ENCODE measurements around the gene TREH.
A peak's percentile ranks its signal among the peaks of the same experiment; 100 is the strongest.
"Not testable (repeated sequence)": the region's sequence is repeated elsewhere in the genome, so short reads cannot be mapped to it uniquely, and the experiment has no call there.

TREH gene

DNA sequence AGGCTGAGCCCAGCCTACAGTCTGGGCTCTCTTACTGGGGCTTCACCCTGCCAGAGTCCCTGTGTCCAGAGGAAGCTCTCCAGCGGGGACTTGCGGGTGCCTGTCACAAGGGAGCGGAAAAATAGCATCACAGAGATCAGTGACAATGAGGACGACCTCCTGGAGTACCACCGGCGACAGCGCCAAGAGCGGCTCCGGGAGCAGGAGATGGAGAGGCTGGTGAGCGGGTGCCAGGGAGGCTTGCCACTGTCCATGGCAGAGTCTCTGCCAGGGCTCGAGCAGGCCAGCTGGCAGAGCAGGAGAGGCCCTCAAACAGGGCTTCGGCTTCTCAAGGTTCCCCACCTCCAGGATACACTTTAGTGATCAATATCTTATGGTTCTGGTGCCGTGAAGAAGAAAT is 51.0 kb downstream of the TREH start:
- no peak for DNase-seq

DNA sequence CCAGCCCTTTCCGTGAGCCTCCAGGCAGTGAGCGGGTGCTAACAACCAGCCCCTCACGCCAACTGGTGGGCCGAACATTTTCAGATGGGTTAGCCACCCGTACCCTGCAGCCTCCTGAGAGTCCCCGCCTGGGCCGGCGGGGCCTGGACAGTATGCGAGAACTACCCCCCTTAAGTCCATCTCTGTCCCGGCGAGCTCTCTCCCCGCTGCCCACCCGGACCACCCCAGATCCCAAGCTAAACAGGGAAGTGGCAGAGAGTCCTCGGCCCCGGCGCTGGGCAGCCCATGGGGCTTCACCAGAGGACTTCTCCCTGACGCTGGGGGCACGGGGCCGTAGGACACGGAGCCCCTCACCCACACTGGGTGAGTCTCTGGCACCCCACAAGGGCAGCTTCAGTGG is 51.4 kb downstream of the TREH start:
- no peak for DNase-seq

DNA sequence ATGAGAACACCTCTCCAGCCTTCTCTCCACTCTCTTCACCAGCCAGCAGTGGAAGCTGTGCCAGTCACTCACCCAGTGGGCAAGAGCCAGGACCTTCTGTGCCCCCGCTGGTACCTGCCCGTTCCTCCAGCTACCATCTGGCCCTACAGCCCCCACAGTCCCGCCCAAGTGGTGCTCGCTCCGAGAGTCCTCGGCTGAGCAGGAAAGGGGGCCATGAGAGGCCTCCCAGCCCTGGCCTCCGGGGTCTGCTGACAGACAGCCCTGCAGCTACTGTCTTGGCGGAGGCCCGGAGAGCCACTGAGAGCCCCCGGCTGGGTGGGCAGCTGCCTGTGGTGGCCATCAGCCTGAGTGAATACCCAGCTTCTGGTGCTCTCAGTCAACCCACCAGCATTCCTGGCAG is 51.9 kb downstream of the TREH start:
- DNase-seq = no peak

DNA sequence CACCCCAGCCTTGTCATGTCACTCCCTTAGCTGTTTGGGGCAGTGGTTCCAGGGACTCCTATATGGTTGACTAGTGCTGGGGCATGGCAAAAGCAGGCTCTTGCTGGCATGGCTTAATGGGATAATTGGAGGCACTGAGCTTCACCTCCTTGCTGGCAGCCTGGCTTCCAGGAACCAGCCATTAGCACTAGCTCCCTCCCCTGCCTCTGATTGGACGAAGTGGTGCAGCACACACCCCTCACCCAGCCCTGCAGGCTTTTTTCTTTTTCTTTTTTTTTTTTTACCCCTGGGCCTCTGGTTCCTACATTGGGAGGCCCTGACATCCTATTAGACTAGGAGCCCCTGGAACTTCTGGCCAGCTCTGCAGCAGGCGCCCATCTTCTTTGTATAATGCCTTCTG is 53.5 kb downstream of the TREH start:
- no peak for DNase-seq

DNA sequence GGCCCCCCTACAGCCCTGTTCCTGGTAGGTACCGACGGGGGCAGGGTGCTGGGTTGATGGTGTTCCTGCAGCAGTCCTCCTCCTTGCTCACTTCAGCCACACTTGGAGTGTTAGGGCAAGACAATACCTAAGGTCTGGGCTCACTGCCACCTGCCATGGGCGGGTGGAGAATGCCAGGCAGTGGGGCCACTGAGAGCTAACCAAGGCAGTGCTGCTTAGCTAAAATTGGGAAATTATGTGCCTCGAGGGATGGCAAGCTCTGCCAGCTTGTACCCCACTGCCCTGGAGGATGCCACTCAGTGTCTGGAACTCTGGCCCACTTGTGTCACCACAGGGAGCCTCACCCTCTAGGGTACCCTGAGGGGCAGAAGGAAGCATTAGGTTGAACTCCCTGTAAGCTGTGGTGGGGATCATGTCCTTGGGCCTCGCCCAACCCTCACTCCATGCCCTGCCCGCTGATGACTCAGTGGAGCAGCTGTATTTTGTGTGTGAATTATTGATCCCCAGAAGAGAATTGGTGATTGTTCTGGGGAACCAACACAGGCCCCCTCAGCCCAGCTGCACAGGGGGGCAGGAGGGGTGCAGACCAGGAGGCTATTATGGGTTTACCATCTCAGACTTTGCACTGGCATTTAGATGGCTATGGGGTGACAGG is 54.3 kb downstream of the TREH start:
- no peak for DNase-seq

DNA sequence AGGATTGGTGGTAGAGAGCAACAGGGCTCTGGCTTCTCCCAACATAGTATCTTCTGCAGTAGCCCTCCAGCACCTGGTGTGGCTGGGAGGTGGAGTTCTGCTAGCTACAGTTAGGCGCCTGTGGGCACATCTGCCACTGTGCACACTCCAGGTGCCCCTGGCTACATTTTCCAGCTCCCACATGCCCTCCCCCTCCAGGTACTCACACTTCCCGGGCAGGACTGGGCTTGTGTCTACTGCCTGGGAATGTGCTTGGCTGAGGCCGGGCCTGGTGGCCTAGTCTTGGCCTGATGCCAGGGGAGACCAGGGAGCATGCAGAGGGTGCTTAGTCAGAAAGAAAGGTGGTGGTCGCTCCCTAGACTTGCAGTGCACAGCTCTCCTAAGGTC is 56.2 kb downstream of the TREH start:
- no peak for DNase-seq

DNA sequence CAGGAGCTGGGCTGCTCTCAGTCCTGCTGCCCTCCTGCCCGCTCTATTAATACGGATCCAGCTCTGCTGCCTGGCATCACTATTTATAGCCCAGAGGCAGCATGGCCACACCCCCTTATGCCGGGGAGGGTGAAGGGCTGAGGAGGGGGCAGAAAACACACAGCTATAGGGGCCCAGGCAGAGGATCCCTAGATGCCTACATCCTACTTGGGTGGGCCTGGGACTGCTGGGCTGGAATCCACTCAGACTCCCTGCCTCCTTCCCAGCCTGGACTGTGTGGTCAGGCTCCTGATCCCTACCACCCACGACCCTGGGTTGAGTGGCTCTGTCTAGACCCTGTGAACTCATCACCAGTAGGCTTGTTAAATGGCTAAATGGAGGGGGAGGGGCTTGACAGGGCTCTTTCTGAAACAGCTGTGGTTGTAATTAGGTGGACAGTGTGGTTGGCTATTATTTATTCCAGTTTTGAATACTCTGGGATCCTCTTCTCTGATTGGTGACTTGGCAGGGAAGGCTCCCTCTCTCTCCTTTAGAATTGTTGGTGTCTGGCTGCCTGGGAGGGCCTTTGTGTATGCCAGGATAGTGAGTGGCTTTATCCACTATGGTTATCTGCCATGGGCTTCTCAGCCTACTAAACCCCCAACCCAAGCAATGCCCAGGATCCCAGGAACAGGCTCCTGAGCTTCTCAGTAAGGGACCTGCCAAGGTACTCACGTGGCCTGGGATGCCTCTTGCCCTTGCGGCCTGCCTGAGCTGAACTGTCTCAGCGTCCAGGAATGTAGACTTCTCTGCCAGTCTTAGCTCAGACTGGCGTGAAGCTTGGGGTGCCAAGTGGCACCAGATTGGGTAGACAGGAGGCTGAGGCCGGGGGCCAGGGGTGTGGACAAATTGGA is 56.8 kb downstream of the TREH start:
- peak; percentile 25 to 65 (median 40) for DNase-seq

DNA sequence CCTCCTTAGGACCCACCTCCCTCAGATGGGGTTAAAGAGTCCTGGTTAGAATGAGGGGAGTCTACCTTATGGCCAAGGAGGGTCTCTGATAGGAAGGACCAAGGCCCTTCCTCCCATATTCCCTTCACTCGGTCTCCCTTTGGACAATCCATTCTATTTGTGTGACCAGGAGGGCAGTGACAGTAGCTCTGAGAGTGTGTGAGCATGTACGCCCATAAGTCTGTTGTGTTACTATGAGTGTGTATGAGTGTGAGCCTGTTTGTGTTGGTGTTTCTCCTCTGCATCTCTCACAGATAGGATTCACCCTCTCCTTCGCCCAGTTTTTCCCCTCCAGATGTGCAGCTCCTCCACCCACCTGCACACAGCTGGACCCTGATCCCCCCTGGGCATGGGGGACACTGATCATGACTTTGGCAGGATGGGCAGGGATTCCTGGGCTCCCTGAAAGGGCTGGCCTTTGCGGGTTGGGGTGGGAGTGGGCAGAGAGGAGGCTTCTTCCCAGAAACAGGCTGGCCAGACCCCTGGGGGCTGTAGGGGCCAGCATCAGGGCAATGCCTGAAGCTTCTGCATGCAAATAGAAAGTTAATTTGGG is 57.6 kb downstream of the TREH start:
- no peak for DNase-seq

DNA sequence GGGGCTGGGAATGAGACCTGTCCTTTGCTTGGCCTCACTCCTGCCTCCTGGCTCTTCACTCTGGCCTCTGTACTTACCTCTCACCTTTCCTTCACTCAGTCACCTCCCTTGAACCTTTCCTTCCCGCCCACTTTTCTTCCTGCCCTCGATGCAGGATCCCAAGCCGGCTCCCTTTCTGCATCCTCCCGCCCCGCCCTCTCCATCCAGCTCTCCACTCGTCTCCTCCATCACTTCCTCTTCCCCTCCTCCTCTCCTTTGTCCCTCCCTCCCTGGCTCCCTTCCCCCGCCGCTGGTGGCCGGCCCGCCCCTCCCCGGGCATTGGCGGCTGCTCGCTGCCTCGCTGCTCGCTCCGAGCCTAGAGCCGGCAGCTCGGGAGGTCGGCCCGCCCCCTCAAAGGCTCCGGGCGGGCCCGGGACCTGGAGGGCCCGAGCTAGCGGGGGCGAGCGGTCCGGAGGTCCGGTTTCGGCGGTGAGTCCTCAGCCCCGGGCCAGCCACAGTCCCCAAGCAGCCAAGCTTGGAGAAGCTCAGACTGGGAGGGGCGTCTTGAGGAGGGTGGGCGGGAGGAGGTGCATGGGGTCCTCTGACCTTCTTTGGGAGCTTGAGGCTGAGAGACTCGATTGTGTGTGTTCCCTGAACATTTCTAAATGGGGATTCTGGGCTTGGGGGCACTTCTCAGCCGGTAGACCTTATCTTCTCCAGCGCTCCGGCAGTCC is 58.2 kb downstream of the TREH start:
- peak; percentile 71 to 87 (median 79) for DNase-seq

DNA sequence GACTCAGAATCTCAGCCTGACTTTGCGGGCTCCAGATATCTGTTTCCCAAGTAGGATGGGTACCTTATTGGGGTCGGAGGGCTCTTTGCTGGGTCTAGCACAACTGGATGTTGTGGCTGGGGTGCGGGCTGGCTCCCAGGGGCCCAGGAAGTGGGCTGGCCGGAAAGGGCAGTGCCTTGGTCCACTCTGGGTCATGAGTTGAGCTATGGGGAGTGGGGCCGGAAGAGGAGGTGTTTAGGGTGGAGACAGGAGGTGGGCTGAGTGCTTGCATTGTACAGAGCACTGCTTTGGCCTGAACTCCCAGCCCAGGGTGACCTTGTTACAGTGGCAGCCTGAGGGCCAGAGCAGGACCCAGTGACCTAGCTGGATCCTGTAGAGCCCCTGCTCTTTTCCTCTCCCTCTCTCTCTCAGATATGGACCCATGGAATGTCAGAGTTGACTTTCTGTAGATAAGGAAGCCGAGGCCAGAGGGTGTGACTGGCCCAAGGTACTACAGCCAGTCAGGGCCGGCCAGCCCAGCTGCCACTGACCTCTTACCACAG is 58.9 kb downstream of the TREH start:
- peak in 3 of 4 experiments; percentile 32 to 45 (median 38) for DNase-seq

DNA sequence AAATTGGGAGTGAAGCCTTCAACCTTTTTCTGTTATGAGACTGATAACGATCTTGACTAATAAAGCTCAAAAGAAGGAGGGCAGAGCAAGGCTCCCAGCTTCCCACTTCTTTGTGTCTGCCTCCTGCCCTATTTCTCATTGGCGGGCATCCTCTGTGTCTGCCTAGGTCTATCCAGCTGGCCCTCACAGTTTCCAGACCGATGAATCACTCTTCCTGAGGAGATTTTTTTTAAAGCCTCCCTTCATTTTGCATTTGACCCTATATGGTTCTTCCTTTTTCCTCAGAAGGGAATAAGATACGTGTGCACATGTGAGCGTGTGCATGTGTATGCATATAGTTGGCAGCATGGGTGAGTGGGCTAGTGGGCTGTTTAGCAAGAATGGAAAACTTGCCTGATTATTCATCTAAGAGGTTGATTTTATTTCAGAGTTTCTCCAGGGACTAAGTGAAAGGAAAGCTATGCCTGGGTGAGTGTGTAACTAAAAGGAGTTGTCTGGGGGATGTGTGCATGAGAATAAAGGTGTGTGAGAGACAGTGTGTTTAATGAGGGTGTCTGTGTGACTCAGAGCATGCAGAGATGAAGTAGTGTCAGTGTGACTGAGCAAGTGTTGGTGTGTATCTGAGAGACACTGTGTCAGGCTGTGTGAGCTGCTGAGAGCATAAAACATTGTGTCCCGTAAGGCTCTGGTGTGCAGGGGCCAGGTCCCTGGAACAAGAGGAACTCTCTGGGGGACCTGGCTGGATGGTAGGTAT is 59.8 kb downstream of the TREH start:
- DNase-seq = peak; percentile 80 to 95 (median 88)

DNA sequence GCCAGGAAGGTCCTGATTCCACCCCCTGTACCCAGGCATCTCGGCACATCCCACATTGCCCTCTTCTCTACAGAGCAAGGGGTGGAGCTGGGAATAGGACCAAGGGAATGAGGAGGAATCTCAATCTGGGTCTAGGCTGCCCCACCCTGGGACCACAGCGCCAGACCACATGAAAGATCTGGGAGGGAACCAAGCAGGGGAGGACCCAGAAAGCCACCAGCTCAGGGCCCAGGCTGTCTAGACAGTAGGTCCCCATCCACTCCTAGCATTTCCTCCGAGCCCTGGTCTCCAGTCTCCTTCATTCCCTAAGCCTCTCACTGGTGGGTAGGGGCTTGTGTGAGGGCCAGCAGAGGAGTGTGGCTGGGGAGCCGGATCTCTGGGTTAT is 60.5 kb downstream of the TREH start:
- DNase-seq = no peak

DNA sequence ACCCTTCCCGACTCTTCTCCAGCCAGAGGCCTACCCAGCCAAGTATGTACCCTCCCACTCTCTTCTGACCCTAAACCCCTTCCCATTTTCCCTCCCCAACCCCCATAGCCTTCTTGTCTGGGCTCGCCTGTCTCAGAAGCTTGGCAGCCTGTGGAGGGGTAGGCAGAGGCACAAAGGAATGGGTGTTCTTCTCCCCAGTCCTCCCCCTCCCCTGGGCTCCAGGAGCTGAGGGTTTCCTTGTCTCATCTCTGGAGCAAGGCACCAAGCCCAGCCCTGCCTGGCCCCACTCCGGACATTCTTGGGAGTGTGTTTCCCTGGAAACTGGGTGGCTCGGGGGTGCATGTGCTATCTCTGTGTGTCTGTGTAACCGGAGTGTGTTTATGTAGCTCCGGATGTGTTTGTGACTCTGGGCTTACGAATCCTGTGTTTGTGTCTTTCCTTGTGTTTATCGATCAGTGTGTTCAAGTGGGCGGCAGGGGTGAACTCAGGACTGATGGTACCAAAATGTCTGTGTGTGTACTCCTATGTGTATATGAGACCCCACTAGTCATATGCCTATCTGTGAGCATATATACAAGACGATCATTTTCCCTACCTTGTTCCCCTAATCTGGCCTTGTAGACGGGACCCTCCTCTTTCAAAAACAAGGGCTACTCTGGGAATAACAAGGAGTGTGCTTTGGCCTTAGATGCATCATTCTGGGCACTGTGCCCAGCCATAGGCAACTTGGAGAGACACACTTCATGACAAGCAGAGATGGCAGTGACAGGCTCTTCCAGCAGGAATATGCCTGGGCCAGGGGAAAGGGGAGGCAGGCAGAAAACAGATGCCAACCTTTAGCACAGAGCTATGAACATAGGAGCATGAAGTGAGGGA is 61.1 kb downstream of the TREH start:
- no peak for DNase-seq

DNA sequence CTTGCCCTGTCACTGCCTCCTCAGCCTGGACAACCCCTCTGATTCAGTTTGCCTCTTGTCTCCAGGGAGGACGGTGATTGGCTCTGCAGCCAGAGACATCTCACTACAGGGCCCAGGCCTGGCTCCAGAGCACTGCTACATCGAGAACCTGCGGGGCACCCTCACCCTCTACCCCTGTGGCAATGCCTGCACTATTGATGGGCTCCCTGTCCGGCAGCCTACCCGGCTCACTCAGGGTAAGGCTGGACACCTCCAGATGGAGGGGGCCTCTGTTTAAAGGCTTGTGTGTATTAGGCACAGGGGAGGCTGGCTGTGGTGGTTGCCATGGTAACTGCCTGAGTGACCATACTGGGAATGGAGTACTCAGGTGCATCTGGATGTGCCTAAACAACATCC is 63.5 kb downstream of the TREH start:
- no peak for DNase-seq

DNA sequence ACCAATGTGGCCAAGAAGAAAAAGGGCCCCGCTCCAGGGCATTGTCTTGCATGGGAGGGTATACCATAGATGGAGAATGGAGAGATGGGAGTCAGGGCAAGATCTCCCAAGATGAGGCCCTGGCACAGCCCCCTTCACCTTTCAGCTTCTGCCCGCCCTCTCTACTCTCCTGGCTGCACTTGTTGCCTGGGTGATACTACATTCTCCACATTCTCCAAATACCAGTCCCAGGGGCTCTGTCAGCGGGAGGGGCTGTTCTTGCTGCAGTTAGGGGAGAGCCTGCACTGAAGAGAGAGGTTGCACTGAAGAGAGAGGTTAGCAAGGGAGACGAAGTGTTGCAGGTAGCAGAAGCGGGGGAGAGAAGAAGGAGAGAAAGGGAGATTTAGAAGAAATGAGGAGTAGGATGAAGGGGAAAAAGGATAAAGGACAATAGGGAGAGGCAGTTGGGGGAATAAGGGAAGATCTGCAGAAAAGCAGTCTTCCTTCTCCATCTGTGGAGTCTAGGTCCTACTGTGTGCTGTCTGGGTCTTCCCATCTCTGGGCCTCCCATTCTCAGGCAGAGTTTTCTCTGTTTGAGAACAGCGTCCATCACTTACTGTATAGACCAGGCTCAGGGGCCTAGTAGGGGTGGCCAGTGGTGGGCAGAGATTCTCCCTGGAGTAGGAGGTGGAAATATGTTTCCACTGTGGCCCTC is 64.0 kb downstream of the TREH start:
- no peak for DNase-seq

DNA sequence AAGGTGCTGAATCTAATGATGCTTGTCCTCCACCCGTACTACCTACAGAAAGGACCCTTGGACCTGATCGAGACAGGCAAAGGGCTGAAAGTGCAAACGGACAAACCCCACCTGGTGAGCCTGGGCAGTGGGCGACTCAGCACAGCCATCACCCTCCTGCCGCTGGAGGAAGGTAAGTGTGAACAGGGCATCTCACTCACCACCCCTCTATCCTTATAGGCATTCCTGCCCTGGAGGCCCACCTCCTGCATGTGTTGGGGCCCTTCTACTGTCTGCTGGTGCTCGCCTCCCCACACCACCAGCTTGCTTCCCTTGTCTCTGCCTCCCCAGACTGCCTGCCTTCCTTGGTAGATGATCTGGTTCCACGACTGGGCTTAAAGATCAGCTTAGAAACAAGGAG is 64.9 kb downstream of the TREH start:
- DNase-seq = no peak

DNA sequence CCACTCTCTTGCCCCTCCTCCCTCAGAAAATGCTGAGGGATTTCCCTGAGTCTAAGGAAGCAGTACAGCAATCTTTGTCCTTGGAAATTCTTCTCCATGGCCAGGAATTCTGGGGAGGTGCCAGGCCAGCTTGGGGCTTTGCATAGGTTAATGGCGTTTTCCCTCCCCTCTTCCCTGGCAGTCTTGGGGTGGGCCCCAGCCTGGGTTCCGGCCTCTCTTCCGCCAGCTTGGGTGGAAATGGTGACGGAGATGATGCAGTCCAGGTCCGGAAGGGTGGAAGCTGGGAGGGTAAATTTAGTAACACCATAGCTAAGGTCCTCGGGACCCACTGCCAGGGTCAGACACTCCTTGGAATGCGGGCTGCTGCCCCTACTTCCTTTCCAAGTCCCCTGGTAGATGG is 67.1 kb downstream of the TREH start:
- no peak for DNase-seq

DNA sequence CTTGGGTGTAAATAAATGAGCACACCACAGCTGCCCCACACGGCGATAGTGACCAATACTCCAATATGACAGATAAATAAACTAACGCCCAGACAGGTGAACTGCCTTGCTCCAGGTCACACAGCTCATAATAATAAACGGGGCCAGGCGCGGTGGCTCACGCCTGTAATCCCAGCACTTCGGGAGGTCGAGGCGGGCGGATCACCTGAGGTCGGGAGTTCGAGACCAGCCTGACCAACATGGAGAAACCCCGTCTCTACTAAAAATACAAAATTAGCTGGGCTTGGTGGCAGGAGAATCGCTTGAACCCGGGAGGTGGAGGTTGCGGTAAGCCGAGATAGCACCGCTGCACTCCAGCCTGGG is 68.0 kb downstream of the TREH start:
- not testable (repeated sequence) for DNase-seq

DNA sequence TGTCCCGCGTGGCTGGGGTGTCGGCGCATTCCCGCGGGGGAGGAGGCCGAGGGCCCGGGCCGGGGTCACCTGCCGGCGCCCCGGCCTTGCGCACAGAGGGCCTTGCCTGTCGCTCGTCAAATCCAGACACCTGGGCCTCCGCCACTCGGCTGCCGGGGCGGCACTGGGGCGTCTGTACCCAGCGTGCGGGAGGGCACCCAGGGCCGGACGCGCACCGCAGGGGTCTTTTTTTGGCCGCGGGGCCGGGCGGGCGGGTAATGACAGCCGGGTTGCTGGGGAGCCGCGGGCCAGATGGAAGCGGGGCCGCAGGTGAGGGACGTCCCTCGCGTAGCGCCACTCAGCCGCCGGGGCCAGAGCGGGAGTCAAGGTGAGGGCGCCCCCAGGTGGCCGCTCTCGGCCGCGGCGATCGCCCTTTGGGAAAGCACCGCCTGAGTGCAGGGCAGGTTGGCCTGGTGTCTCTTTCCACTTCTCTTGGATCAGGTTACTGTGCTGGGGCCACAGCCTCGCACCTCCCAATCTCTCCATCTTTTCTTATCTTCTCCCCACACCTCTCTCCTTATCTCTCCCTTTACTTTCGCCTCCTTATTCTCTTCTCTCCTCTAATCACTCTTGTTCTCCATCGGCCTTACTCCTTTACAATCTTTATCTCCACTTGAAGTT is 68.5 kb downstream of the TREH start:
- peak; percentile 62 to 90 (median 78) for DNase-seq

DNA sequence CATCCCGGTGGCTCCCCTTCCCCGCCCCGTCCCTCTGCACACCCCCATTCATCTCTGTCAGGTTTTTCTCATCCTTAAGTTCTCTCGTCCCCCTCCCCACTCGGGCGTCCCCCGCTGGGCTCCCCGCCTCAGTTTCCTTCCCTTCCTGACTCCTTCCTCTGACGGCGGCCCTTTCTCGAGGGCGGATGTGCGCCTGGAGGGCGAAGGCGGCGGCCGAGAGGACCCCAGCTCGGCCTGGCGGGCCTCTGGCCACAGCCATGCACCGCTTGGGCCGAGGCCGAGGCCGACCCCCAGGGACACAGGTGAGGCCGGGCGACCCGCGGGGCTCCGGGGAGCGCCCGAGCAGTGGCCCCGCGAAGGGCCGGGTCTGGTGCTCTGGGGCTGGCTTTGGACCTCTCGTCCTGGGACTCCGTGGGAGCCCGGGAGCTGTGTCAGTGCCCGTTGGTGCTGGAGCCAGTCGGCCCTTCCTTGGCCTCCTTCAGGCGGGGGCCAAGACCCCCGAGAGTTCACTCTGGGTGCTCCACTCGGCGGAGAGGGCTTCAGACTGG is 69.2 kb downstream of the TREH start:
- DNase-seq = peak in 2 of 4 experiments; percentile 22 to 30

Measured in suppressor macrophage (primary cell).